GM21619 (cell line): ENCODE measurements around the gene KRT33B.
"Not testable (repeated sequence)": the region's sequence is repeated elsewhere in the genome, so short reads cannot be mapped to it uniquely, and the experiment has no call there.

Experiments
- ATAC-seq: cut with Tn5 transposase; IDR thresholded peaks from one replicate; pipeline ENCODE4 v1.9.1; 2021; ENCODE audit not compliant: unreplicated experiment

Gene KRT33B

DNA sequence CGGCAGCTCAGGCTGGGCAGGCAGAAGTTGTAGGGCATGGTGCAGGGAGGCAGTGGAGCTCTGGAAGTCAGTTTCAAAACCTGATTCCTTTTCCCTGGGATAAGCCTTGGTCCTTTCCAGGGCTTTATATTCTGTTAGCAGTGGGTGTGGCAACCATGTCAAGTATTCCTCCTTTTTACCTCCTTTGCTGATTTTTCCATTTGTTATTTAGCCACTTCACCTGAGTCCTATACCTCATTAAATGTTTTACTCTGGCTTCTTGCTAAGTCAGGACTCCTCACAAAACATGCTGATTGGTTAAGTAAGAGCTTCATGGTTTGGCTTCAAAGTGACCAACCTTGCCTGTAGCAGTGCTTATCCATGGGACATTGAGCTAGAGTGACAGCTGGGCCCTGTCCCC lies at the start of gene KRT33B:
Gene KRT33B (minus strand): TSS at position 101 of the 400 bp plus-strand sequence. CDS start 63 bp downstream, at position 38.
- ATAC-seq = no peak

DNA sequence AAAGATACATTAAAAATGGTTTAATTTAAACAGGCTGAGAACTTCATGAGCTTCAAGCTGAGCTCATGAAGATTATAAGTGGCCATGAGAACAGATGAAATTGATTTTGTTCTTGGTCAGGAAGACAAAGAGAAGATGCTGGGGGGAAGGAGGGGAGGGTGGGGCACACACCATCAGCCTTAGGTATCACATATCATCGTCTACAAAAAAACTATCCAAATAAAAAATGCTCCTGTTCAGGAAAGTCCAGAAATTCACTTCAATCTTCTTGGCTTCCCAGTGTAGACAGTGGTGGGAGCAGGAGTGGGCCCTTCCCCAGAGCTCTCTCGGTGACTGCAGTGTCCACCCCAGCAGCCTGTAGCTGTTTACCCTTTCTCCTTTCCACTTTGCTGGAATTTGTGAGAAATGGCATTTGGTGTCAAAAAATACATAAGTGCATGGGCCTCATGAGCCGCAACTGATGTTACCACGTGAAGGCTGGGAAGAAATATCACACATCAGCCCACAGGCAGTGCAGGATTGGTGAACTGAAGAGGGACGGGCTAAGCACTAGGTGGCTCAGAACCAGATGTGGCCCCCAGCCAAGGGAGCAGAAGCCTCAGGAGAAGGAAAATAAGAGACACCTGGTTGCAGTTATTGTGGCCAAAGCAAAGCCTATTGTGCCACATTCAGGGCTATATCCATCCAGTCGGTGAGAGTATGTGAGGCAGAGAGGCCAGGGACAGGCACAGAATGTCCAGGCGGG lies 48.7 kb upstream of the KRT33B start:
- ATAC-seq = no peak

DNA sequence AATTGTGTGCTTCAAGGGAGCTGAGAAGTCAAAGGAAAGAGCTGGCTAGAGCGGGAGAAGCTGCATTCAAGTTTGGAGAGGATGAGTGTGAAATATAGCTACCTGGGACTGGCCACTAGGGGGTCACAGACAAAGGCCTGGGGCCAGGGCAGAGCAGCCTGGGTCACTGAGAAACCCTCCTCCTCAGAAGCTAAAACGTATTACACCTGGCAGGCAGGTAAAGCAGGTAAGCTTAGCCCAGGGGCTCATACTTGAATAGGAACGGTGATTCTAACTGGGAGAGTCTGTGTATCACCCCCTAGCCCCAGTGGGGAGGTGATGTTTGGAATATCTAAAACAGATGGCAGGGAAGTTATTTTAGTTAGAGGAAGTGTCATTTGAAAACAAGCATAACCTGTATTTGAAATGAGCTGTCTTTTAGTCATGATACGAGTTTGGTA lies 48.0 kb upstream of the KRT33B start:
- ATAC-seq = no peak

GRCh38 chr17:41417127-41417526 lies 47.5 kb upstream of the KRT33B start:
- no peak for ATAC-seq

GRCh38 chr17:41416479-41416878 lies 46.9 kb upstream of the KRT33B start:
- ATAC-seq = no peak

- ATAC-seq = no peak
These were observed 46.3 kb upstream of the KRT33B start for GRCh38 chr17:41415833-41416335.

DNA sequence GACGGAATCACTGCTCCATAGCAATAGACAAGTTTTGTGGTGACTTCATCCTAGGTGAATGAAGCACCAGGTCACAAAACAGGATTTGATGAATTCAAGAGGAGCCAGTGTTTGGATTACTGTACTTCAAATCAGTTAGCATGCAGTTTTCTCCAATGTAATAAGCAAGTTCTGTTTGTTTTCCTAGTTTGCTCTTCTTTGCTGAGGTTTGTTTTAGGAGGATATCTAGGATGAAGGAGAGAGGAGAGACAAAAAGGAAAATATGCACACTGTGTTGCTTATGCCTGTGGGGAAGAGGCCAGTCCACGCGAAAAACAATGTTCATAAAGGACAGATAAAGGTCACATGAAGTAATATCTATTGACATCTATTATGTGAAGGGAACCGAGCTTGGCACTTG lies 45.8 kb upstream of the KRT33B start:
- ATAC-seq = no peak

DNA sequence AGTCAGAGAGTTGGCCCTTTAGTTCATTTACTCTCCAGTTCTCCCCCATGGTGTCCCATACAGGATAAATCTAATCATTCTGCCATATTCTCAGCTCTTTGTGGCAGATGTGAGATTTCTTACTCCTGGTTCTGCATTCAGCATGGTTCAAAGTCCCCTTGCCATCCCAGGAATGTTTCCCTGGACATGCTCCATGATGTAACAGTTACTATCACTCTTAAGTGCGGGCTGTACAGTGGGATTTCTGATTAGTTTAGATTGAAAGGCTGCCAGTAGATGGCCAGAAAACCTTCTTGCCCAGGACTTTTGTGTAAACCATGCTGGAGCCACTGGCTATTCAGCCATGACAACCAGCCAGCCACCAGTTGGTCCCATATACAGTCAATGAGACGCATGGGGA lies 44.4 kb upstream of the KRT33B start:
- no peak for ATAC-seq

DNA sequence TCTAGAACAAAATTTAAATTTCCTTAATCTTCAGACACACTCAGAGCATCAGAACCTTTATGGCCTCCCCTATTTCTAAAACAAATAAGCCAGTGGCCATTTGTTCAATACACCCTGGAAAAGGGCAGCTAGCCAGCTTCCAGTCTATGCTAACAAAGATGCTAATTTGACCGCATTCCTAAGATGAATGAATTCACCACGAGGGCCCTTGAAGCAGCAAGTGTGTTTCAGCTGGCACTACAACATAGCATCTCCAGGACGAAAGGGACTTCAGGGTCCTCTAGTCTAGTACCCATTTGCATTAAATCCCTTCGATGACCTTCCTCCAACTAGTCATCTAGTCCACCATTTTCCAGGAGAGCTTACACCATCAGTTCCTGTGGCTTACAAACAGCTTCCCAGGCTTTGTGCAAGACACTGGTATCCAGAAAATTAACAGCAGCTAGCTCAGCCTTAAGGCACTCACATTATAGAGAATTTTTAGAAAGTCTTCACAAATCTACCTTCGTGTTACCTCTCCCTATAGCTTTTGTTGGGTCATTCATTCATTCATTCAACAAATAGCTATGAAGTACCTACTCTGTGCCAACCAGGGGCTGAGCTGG lies 43.8 kb upstream of the KRT33B start:
- ATAC-seq = no peak

DNA sequence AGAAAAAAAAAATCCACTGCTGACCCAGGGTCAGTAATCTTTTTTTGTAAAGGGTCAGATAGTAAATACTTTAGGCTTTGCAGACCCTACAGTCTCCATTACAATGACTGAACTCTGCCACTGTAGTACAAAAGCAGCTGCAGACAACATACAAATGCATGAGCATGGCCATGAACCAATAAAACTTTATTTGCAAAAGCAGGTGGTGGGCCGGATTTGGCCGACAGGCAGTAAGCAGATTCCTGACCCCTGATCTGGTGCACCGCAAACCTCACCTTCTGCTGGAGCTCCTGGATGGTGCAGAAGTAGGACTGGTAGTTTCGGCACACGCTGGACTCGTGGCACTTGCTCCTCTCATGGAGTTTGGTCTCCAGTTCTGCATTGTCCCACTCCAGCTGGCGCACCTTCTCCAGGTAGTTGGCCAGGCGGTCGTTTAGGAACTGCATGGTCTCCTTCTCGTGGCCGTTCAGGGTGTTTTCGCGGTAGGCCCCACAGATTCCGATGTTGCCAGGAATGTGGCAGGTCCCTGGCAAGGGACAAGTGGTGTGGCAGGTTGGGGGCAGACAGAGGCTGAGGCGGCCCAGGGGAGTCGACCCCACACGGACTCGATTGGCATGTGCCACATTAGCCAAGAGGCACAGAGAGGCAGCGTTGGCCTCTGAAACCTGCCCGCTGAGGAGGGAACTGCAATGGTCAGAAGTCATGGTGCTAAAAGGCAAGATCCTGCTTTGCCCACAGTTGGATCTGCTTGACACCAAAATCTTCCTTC lies 41.6 kb upstream of the KRT33B start:
- no peak for ATAC-seq

- no peak for ATAC-seq
These were observed 37.6 kb upstream of the KRT33B start for GRCh38 chr17:41407226-41407625.

DNA sequence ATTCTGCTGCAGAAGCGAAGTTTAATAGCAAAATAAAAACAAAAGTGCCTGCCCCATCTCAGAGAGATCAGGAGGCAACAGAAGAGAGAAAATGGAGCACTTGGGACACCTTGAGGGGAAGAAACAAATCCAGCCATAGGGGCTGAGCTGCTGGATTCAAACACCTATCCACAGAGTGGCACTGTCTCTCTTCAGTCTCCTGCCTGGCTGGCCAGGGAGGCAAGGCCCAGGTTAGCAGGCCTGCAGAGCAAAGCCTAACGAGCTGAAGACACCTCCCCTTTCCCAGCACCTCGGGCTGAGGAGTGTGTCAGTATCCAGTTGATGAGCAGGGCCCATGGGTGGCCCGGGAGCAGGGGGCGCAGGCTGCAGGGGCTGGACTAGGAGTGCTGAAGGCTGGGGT lies 36.6 kb upstream of the KRT33B start:
- no peak for ATAC-seq

- ATAC-seq = no peak
These were observed 34.5 kb upstream of the KRT33B start for GRCh38 chr17:41404024-41404671.

GRCh38 chr17:41403404-41404023 lies 33.9 kb upstream of the KRT33B start:
- ATAC-seq = no peak

DNA sequence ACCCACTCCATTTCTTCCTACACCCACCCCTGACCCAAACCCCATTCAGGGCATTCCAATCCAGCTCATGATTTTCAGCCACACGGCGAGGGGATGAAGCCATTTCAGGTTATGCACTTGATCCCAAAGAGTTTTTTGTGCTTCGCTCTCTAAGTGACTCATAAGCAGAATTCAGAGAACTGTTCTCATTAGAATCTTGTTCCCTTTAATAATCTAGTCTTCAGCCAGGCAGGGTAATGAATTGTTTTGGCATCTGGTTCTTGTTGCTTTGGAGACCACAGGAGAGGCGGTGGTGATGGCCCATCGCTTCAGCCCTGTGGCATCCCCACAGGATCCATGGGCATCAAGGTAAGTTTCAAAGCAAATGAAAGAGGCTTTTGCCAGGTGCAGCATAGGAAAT lies 32.5 kb upstream of the KRT33B start:
- no peak for ATAC-seq

- no peak for ATAC-seq
These were observed 27.5 kb upstream of the KRT33B start, which contains the start of gene KRT31 for GRCh38 chr17:41396996-41397660. KRT31 (minus strand) TSS chr17:41397608; CDS start chr17:41397539, 69 bp downstream.

DNA sequence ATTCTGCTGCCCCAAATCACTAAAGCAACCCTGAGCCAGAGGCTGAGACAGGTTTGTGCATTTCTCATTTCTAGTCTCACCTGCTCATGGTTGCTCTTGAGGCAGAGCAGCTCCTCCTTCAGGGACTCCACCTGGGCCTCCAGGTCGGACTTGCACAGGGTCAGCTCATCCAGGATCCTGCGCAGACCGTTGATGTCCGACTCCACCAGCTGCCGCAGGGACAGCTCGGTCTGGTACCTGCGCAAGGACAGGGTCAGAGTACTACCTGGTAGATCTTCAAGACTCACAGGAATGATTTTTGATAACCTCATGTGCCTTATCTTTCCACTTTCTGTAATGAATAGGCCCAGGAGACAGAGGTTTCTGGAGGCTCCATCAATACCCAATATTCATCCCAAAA lies 26.7 kb upstream of the KRT33B start:
- ATAC-seq = no peak

- ATAC-seq = no peak
These were observed 26.0 kb upstream of the KRT33B start for GRCh38 chr17:41395611-41396010.

DNA sequence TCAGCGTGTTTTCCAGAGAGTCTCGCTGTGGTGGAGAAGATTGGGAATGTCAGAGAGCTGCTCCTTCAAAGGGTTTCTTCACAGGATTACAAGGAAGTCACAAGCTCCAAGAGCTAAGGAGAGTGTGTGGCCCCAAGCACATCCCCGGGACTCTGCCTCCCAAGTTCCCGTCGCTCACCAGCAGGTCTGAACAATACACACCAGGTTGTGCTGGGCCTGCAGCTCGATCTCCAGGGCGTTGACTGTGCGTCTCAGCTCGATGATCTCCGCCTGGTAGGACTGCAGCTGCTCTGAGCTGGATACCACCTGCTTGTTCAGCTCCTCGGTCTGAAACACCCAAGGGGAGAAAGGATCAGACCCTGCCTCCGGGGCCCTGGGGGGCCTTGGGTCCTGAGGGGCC lies 25.4 kb upstream of the KRT33B start:
- ATAC-seq = not testable (repeated sequence)
